ENCODE results near the gene VCP.

Gene VCP

DNA sequence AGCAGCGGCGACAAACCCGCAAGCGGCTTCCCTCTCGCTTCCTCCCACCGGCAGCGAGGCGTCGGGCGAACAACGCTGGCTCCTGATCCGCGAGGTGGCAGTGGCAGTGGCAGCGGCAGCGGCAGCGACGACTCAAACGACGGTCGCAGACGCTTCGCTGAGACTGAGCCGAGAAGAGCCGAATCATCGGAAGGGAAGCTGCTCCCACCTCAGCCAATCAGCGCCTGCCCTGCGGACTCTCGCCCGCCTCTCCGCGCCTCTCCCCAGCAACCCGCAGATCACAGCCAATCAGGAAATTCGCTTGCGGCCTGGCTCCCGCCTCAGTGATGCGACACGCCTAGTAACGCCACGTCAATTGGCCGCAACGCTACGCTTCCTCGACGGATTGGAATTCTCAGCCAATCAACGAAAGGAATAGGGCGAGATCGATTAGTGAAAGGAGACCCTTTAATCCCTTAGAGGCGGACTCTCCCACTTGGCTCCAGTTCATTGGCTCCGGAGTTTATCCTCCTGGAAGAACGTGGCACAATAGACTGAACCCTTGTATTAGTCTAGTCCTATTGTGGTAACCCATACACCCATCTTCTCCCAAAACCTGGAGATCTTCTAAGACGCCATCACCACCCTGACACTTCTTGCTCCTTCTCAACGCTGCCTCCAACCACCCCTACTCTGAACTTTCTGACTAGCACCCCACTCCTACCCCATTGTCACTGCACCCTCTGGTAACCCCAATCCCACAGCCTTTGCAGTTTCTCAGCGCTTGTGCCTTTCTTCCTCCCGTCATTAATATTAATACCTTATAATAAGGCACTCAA lies at the start of gene VCP:
TSS of gene VCP (minus strand) at position 165 of the 818 bp plus-strand sequence. CDS start 272 bp downstream, outside the sequence.
- peak; percentile 99 for DNase-seq

DNA sequence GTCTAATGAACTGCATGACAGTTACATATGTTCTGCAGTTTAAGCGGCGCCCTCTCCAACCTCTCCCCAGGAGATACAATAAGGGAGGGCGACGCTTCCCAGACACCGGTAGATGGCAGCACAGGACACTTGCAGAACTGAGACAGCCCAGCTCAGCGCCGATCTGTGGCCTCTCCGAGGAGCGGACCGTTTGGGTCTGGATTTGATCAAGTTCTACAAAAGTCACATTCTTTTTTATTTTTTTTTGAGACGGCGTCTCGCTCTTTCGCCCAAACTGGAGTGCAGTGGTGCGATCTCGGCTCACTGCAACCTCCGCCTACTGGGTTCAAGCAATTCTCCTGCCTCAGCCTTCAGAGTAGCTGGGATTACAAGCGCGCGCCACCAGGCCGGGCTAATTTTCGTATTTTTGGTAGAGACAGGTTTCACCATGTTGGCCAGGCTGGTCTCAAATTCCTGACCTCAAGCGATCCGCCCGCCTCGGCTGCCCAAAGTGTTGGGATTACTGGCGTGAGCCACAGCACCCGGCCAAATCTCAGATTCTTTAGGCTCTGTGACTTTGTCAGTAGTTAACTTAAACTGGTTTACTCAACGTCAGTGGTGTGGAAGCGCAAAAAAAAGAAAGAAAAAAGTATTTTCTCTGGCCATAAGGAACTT lies 44.6 kb upstream of the VCP start:
- DNase-seq = peak; percentile 97

DNA sequence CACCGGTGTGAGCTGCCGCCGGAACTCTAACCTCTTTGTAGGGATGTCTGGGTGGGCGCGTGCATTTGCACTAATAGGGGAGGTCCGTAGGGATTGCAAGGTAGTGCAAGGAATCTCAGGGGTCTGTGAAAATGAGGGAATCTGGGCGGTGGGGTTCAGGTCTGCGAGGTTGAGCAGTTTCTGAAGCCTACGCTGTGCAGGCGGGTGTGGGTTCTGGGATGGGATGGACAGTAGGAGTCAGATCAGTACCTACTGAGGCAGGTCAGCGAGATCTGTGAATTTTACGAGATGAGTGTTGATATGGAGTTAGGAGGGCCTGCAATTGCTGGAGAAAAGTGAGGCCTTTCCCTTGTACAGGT lies 44.1 kb upstream of the VCP start:
- no peak for DNase-seq

DNA sequence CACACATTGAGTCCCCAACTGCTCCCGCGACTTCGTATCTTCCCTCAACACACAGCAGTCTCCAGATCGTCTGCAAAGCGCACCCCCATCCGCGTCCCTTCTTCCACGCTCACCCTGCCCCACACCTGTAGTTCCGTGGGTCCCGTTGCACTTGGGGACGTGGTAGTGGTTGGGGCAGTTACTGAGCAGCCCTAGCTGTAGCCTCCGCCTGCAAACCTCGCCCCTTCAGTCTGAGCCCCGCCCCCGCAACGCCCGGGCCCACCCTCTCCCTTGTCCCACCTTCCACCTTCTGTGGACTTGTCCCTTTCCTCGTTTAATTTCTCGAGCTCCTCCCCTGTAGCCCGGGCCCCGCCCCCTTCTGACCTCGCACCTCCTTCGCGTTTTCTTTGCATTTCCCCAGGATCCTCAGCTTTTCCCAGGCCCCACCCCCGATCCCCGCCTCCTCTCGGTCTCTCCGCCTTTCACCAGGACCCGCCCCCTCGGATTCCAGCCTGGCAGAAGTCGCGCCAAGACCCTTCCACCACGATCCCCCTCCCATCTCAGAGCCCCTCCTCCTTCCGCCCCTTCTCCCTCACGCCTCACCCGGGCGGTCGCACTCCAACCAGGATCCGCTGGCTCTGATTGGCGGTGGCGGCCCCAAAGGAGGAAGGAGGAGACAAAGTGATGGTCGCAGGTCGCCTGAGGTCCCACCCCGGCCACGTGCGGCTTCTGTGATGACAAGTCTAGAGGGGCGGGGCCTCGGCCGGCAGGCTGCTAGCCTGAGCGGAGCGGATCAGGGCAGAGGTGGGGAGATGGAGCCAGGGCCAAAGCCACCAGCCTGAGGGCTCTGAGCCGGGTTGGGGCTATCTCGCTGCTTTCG lies 43.5 kb upstream of the VCP start, which contains the start of gene ATOSB:
TSS of gene ATOSB (minus strand) at position 183 of the 859 bp plus-strand sequence. CDS start 7,588 bp downstream, outside the sequence.
- DNase-seq = peak; percentile 98

DNA sequence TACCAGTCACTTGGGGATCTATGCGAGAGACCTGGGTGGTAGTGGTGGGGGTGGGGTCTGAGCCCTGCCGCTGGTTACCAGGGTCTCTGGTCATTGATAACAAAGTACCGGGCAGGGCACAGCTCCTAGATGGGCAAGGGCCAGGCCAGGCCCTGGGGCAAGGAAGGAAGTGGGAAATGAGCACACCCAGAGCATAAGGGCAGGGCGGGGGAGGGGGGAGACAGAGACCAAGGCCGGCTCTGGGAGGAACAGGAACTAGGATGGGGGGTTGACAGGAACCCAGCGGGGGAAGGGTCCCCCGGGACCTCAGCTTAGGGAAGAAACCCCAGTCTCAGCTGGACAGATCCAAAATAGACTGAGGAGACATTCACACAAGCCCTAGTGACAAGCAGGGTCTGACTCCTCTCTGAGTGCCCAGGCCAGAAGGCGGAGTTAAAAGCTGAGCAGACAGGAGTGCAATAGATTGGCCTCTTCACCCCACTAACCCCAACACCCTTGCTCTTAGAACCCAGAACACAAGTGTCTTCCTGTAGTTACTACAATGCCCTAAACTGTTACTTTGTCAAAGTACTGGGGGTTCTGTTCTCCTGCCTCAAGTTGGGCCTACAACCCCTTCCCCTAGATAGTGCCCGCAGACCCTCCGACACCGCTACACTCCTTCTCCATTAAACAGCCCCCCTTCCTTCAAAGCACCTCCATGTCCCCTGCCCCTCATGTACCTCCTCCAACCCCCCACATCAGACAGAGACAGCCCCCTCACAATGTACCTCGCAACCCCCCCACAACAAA lies 42.6 kb upstream of the VCP start:
- peak; percentile 79 for DNase-seq

DNA sequence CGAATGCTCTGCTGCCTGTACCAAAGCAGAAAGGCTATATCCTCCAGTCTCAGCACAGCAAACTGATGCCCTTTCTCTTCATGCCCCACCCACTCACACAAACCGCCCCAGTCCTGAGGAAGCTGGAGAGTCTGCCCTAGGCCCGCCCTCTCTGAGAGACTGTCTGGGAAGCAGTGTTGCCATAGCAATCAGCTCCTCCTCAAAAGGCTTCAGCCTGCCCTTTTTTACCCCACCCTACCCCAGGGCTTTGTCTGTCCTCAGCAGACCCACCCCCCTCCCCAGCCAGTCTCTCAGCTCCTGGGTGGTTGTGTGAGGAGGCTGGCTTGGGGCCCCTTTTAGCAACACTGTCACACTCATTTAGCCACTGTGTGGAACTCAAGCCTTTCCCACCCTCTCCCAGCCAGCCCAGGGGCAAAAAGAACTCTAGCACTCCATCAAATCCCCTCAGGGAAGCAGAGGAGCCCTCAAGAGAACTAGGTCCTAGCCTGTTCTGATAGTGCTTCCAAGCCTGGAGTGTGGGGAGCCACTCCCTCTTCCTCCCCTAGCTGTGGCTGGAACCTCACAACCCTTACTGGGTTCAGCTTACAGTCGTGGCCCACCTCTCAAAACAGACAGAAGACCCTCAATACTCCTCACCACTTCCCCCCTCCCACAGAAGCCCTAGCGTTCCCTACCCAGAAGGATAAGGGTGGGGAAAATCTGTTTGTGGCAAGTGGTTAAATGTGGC lies 41.9 kb upstream of the VCP start:
- DNase-seq = peak; percentile 97

DNA sequence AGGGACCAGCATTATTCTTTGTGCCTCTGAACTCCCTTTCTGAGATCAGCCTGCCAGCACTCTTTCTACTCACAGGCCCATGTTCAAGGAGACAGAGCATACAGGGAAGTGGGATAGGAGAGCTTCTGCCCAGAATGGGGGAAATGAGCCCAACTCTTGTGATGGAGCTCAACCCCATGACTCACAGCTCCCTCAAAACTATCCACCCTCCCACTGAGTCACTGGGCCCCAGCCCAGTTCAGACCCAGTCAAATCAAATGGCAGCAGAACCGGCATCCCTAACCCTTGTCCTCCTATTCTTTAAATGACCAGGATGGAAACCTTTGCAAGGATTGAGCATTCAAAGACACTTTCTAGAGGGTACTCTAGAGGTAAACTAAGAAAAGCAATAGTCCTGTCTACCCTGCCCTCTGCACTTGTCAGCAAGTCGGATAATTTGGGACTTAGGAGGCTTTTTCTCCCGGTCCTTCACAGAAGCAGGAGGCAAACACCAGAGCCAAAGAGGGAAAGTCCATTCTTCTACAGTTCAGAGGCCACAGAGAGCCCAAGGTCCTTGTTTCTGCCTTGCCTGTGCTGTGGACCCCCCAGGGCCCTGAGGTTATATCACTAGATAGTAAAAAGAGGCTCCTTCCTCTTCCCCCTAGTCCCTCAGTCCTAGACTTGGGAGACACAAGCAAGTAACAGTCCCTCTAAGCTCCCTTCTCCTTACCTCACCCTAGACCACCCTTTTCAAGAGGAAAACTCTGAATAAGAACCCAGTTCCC lies 40.0 kb upstream of the VCP start:
- no peak for DNase-seq

DNA sequence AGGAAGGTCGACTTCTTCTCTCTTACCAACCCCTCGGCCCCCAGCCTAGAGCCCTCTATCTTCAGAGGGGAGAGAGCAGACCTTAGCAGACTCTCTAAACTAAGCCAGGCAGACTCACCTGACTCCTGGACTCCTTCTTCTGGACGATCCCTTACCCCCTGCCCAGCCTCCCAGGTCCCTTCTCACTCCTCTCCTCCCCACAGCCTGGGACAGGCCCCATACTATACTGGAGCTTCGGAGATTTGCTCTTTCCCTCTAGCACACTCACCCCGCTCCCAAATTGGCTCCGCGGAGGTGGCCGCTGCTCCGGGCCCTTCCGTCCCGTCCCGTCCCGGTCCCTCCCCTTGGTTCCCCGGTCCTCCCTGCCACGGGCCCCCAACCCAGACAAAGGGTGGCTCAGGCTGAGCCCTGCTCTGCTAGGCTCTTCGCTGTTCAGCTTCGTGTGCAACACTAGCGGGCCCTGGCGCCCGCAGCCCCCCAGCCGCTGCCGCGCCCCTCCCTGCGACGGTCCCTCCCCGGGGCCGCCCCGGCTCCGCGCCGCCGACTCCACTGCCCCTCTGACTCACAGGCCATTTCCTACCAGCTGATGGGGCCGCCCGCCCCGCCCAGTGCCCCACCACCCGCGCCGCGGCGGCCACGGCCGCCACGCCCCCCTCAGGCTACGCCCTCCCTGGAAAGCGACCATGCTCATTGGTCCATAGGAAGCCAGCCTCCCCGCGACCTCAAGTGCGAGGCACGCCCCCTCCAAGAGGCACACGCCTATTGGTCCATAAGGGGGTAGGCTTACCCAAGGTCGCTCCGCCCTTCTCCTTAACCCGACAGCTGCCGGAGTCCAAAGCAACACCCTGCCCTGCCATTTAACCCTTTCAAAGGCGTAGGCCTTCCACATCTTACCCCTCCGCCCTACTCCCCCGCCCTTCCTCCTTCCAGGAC lies 38.8 kb upstream of the VCP start:
- DNase-seq = peak; percentile 99

DNA sequence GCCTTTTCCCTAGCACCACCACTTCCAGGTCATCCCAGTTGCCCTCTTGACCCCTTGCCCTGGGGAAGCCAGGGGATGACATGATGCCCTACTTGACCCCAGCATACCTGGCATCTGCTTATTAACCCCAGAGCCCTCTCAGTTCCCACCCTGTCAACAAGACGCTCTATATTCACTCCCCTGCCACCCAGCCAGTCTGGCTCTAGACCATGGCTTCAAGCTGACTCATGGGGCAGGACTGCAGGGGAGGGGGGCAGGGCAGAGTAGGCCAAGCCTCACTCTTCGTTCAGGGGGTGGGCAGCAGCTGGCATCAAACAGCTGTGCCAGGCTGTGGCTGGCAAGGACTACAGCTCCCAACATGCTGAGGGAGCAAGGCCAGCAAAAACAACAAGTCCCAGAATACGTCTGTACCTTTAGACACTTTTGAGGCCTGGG lies 37.9 kb upstream of the VCP start:
- peak; percentile 79 for DNase-seq

DNA sequence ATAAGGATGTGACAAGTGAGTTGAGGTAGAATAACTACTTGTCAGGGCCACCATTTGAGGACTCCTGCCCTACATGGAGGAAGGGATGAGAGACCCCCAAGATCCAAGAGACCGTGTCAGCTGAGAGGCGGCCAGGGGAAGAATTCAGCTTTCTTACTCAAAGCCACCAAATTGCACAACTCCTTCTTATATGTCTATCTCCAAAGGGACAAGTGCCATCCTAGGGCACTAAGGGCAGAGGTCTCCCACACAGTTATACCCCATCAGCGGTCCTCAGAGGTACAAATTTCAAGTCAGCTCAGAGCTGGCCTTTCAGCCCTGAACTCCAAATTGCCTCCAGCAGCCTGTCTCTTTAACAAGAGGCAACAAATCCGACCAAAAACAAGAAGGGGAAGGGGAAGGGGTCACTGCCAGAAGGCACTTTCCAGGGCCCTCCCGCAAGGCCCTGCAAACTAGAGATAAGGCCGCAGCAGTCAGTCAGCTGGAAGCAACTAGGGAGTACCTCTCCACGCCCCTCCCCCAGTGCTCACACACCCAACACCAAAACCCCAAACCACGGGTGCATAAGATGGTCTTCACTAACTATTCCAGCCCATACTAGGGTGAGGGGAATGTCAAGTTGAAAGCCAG lies 36.6 kb upstream of the VCP start:
- DNase-seq = peak; percentile 98

DNA sequence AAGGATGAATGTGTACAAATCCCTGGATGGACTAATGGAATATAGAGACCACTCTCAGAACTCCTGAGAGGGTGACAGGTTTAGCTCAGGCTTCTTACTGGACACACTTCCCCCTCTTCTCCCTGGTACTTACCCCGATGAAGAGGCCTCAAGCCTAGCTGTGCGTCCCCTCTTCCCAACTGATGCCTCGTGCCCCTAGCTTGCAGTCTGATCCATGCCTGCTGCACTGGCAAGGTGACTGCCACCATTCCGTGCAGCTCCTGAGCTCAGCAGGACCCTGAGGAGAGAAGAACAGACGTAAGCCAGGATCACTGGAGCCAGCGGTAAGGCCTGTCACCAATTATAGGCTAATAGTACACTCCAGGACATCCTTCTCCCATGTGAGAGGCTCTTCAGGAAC lies 36.0 kb upstream of the VCP start:
- no peak for DNase-seq

DNA sequence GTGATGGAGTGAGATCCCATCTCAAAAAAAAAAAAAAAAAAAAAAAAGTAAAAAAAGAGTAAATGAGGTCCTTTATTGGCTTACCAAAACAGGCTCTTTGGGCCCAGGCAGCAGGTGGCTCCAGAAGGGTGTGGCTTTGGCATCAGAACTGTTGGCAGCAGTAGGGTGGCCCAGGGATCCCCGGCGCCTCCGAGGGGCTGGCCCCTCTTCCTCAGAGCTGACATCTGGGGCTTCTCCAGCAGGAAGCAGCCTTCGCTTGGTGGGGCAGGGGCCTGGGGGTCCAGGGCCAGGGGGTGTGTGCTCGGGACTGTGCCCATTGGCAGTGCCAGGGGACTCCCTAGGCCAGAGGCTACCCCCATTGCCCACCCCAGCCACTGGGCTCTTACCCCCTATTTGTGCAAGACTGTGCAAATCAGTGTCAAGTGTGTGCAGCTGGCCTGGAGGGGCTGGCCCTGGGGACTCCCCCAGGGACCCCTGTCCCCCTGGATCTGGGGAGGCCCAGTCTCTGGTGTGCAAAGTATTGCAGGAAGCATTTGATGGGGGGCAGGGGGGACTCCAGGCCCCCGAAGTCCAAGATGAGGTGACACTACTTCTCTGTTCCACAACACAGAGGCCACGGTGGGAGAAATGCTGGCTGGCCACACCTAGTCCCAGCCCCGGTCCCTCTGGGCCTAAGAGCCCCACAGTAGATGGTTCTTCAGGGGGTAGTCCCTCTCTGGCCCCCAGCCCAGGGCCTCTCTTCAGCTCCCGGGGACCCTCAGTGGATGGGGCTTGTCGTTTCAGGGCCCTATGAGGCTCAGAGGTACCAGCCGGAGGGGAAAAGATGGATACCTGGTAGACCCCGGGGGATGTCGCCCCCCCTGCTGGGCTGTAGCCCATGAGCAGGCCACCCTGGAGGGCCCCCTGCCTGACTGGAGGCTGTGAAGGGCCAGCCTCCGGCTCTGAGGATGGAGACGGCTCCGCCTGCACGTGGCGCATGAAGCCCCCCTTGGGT lies 35.2 kb upstream of the VCP start:
- no peak for DNase-seq

DNA sequence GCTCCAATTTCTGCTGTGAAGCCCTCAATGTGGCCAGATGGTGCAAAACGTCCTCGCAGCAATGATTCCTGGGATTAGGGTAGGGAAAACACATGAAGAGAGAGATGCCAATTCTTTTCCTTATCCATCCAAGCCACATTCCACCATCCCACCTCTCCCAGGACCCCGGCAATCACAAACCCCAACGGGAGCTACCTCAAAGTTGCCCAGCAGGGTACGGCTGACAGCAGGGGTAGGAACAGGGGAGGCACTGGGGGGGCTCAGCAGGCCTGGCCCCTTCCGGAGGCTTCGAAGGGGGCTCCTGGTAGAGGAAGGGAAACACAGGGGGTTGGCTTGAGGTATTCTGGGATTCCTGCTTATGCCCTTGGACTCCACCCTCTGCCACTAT lies 33.9 kb upstream of the VCP start:
- no peak for DNase-seq

DNA sequence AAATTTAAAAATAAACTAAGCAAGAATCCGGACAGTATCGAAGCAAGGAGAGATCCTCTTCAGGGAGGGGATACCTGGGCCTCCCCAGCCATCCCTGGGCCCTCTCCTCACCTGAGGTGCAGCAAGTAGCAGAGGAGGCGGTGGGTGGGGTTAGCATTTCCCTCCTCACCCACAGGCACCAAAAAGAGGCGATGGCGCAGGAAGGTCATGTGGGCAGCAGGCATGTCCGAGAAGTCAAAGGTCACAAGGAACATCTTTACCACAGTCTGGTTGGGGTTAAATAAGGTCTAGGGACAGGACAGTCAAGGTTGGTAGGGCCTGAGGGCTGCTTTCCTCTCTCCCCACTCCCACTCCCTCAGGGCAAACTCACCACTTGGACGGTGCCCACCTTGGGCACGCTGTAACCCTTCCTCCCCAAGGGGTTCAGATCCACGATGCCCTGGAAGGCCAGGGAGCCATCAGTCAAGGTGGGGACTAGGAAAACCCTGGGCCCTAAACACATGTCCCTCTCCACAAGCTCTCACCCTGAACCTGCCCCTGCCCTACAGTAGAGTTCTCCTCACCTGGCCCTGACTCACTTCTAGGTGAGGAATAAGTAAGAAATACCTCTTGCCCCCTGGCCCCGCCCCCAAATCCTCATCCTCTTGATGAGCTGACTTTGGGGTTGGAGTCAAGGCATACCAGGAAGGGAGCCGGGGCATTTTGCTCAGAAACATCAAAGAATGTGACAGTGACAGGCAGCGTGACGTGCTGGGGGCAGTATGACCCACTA lies 33.3 kb upstream of the VCP start:
- DNase-seq = no peak

DNA sequence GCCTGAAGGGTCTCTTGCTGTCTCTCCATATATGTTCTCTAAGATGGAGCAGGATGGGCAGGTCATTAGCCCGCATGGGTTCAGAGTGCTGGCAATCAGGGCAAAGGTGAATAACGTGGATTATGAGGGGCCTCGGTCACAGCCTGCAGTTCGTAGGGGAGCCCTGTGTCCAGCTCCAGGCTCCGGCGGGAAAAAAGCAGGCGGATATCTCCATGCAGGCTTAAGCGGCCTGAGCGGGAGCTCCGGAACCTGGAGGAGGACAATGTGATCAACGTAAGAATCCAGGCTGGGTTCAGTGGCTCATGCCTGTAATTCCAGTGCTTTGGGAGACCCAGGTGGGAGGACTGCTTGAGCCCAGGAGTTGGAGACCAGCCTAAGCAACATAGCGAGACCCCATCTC lies 32.7 kb upstream of the VCP start:
- DNase-seq = no peak

DNA sequence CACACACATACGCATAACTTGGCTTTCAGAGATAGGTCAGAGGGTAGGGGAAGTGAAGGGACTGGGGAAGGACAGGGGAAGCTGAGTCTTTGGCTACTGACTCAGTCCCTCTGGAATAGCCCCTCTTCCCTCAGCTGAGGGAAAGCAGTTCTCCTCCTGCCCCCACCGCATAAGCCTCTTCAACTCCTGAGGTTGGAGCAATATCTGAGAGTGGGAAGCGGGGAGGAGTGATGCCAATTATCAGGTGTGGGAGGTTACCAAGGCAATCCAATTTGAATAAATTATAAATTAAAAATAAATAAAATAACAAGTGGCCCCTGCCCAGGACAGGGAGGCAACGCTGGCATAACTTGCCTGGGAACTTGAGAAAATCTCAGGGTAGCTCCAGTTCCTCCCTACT lies 32.2 kb upstream of the VCP start:
- DNase-seq = no peak

DNA sequence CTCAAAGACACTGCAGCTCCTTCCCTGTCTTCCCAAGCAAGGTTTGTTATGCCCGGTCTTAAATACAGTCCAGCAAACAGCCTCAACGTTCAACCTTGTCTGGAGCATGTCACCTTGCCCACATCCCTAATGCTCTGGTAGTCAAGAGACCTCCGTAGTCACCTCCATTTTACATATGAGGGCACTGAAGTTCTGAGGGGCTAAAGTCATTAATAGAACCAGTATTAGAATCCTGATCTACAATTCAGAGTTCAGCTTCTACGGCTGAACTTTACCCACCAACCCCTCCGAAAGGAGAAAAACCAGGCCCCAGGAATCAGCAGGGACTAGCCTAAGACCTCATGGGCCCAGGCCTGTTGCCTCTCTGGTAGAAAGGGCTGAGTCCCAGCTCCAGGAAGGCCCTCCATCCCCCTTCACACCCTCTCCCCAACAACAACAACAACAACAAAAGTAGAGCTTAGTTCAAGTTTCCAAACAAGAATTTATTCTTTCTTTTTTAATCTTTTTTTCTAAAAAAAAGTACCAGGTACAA lies 31.3 kb upstream of the VCP start:
- DNase-seq = no peak
